Measurements from ENCODE around the gene TMPO. TPM values are rescaled to one million over a fixed set of nuclear protein-coding genes. Genes with fewer than 3 reads are reported as not detected.

TMPO gene
- total and polyA plus RNA-seq, 2 experiments from 2014 or later: 75.5 to 256 TPM

- no peak for TF ChIP-seq ZNF462 (CRISPR knock-in tag; IDR thresholded peaks at IDR 0.05)
- TF ChIP-seq, protein P1, sequence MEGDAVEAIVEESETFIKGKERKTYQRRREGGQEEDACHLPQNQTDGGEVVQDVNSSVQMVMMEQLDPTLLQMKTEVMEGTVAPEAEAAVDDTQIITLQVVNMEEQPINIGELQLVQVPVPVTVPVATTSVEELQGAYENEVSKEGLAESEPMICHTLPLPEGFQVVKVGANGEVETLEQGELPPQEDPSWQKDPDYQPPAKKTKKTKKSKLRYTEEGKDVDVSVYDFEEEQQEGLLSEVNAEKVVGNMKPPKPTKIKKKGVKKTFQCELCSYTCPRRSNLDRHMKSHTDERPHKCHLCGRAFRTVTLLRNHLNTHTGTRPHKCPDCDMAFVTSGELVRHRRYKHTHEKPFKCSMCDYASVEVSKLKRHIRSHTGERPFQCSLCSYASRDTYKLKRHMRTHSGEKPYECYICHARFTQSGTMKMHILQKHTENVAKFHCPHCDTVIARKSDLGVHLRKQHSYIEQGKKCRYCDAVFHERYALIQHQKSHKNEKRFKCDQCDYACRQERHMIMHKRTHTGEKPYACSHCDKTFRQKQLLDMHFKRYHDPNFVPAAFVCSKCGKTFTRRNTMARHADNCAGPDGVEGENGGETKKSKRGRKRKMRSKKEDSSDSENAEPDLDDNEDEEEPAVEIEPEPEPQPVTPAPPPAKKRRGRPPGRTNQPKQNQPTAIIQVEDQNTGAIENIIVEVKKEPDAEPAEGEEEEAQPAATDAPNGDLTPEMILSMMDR (conservative IDR thresholded peaks at IDR 0.05; ENCODE audit: low read depth in 2 of 2): no peak
- no peak for TF ChIP-seq ZNF331 (CRISPR knock-in tag; IDR thresholded peaks at IDR 0.05; ENCODE audit: low read depth)
- no peak for TF ChIP-seq STAT1 (IDR thresholded peaks at IDR 0.05; ENCODE audit: unreplicated experiment)
These were observed 49.3 kb upstream of the TMPO start (continued) for GRCh38 chr12:98465950-98466602.

GRCh38 chr12:98466640-98467400 lies 48.6 kb upstream of the TMPO start:
- no peaks in the 10 kb centered on the region for H3K9me2 ChIP-seq (ENCODE audit: insufficient read depth)
- H3K79me2 ChIP-seq (replicated peaks; ENCODE audit: insufficient read depth): no peaks in the 10 kb centered on the region
- no peak overlapping the region for H3K4me2 ChIP-seq
- no peaks in the 10 kb centered on the region for H3K27me3 ChIP-seq (ENCODE audit: insufficient read depth)
- Mint-ChIP-seq H3K4me1 (no peaks in the 10 kb centered on the region), H3K36me3 (ENCODE audit: low read depth) (no peaks in the 10 kb centered on the region), H3K27me3 (ENCODE audit: insufficient read depth, low read depth, poor library complexity) (no peaks in the 10 kb centered on the region), H3K9me3 (no peaks in the 10 kb centered on the region), H3K27ac (no peak overlapping the region), H3K4me3 (no peak overlapping the region)
- no peak overlapping the region for H2AFZ ChIP-seq
- no peaks in the 10 kb centered on the region for H3K36me3 ChIP-seq (ENCODE audit: insufficient read depth)
- no peaks in the 10 kb centered on the region for H3F3A ChIP-seq (replicated peaks; ENCODE audit: low read depth)
- ATAC-seq (no peak), DNase-seq (ENCODE audit: low spot score) (no peak)
- no peak overlapping the region for H3K4me3 ChIP-seq
- H4K20me1 ChIP-seq (replicated peaks; ENCODE audit: insufficient read depth): no peaks in the 10 kb centered on the region
- no peak overlapping the region for H3K27ac ChIP-seq (ENCODE audit: low read depth)
- H3K4me1 ChIP-seq (ENCODE audit: insufficient read depth): no peaks in the 10 kb centered on the region
- TF ChIP-seq, protein P2, sequence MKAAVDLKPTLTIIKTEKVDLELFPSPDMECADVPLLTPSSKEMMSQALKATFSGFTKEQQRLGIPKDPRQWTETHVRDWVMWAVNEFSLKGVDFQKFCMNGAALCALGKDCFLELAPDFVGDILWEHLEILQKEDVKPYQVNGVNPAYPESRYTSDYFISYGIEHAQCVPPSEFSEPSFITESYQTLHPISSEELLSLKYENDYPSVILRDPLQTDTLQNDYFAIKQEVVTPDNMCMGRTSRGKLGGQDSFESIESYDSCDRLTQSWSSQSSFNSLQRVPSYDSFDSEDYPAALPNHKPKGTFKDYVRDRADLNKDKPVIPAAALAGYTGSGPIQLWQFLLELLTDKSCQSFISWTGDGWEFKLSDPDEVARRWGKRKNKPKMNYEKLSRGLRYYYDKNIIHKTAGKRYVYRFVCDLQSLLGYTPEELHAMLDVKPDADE (IDR thresholded peaks at IDR 0.05): no peak
- TF ChIP-seq, protein P3, sequence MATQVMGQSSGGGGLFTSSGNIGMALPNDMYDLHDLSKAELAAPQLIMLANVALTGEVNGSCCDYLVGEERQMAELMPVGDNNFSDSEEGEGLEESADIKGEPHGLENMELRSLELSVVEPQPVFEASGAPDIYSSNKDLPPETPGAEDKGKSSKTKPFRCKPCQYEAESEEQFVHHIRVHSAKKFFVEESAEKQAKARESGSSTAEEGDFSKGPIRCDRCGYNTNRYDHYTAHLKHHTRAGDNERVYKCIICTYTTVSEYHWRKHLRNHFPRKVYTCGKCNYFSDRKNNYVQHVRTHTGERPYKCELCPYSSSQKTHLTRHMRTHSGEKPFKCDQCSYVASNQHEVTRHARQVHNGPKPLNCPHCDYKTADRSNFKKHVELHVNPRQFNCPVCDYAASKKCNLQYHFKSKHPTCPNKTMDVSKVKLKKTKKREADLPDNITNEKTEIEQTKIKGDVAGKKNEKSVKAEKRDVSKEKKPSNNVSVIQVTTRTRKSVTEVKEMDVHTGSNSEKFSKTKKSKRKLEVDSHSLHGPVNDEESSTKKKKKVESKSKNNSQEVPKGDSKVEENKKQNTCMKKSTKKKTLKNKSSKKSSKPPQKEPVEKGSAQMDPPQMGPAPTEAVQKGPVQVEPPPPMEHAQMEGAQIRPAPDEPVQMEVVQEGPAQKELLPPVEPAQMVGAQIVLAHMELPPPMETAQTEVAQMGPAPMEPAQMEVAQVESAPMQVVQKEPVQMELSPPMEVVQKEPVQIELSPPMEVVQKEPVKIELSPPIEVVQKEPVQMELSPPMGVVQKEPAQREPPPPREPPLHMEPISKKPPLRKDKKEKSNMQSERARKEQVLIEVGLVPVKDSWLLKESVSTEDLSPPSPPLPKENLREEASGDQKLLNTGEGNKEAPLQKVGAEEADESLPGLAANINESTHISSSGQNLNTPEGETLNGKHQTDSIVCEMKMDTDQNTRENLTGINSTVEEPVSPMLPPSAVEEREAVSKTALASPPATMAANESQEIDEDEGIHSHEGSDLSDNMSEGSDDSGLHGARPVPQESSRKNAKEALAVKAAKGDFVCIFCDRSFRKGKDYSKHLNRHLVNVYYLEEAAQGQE (IDR thresholded peaks at IDR 0.05; ENCODE audit: unreplicated experiment): no peak
- TF ChIP-seq, protein P1 (conservative IDR thresholded peaks at IDR 0.05; ENCODE audit: low read depth in 2 of 2): no peak
- TF ChIP-seq EZH2phosphoT487 (IDR thresholded peaks at IDR 0.05; ENCODE audit: unreplicated experiment): no peak

All from GM23338 (cell line).